Stimulated activated CD4-positive, alpha-beta T cell treated with anti-CD3 and anti-CD28 coated beads, Interleukin-15, amount 100 ng/mL, for 24 hours (primary cell): ENCODE measurements around the gene ELMOD3.
"Not testable (repeated sequence)": the region's sequence is repeated elsewhere in the genome, so short reads cannot be mapped to it uniquely, and the experiment has no call there.

Experiments used
- DNase-seq: peaks from one replicate; pipeline ENCODE4 v3.0.0-alpha.2; 2020

ELMOD3 gene

GRCh38 chr2:85429213-85429923 lies 74.8 kb downstream of the ELMOD3 start:
- no peak for DNase-seq

GRCh38 chr2:85429924-85430289 lies 75.3 kb downstream of the ELMOD3 start:
- no peak for DNase-seq

- DNase-seq: no peak
Measured at GRCh38 chr2:85430752-85431569, 76.4 kb downstream of the ELMOD3 start.

- DNase-seq: no peak
Measured at GRCh38 chr2:85431570-85432205, 77.1 kb downstream of the ELMOD3 start.

GRCh38 chr2:85433511-85434089 lies 79.0 kb downstream of the ELMOD3 start:
- DNase-seq: no peak

DNA sequence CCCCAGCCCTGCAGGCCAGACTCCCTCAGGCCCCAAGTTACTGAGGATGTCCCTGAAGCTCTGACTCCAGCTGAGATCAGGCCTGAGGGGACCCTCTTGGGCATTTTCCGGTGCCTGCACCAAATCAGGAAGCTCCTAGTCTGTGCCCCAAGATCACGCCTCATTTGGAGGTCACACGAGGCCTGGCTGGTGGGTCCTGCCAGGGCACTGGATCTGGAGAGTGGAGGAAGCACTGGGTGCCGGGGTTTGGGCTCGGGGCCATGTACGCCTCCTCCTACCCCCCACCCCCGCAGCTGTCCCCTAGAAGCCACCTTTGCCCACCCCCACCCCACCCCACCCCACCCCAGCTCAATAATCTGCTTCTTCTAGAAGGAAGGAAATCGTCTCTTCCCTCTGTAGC lies 80.1 kb downstream of the ELMOD3 start:
- no peak for DNase-seq

DNA sequence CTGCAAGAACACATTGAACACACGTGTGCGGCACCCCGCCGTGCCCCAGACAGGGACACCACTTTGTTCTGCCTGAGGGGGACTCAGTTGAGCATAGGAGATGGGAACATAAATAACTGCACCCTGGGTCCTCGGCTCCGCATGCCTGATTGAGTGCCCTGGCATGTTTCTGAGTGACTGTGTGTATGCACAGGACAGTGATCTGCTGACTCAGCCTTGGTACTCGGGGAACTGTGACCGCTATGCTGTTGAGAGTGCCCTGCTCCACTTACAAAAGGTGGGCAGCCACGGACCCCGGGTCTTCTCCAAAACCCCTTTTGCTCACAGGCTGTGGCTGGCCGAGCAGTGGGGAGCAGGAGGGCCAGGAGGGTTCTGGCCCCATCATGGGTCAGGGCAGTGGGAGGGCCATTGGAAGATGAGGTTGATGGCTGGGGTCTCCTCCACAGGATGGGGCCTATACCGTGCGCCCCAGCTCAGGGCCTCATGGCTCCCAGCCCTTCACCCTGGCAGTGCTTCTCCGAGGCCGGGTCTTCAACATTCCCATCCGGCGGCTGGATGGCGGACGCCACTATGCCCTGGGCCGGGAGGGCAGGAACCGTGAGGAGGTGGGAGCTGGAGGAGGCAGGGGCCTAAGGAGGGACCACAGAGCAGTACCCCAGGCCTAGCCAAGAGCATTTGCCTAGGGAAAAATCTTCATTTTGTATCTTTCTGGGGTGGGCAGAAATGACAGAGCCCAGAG lies 80.8 kb downstream of the ELMOD3 start:
- no peak for DNase-seq

DNA sequence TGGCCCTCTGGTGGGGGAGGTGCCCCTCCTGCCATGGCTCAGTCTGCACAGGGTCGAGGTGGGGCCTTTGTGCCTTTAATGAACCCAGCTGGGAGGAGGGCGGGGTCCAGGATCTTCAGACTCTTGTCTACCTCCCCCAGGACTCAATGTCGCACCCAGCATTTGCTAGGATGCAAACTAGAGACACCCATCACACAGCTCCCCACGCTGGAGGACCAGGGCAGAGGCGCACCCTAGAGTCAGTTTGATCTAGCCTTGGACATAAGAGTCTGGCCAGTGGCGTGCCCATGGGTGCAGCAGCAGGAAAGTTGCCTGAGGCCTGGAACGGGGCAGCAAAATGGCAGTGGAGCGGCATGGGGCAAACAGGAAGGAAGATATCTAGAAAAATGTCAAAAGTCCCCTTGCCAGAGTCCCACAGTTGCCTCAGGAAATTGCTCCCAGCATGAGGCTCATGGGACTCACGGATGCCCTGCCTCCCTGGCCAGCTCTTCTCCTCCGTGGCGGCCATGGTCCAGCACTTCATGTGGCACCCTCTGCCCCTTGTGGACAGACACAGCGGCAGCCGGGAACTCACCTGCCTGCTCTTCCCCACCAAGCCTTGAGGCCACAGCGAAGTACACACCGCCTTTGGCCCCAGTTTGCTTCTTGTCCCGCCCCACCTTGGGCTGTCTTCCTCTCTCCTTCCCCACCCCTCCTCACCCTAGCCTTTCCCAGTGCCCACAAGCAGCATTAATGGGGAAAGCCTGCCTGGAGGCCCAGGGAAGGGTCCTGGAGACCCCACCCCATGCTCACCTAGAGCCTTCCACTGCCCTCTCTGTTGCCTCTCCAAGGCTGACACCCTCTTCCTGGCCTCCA lies 81.6 kb downstream of the ELMOD3 start:
- DNase-seq: no peak

GRCh38 chr2:85436836-85437487 lies 82.4 kb downstream of the ELMOD3 start:
- DNase-seq: no peak

GRCh38 chr2:85437488-85438200 lies 83.1 kb downstream of the ELMOD3 start:
- peak; percentile 84 for DNase-seq

DNA sequence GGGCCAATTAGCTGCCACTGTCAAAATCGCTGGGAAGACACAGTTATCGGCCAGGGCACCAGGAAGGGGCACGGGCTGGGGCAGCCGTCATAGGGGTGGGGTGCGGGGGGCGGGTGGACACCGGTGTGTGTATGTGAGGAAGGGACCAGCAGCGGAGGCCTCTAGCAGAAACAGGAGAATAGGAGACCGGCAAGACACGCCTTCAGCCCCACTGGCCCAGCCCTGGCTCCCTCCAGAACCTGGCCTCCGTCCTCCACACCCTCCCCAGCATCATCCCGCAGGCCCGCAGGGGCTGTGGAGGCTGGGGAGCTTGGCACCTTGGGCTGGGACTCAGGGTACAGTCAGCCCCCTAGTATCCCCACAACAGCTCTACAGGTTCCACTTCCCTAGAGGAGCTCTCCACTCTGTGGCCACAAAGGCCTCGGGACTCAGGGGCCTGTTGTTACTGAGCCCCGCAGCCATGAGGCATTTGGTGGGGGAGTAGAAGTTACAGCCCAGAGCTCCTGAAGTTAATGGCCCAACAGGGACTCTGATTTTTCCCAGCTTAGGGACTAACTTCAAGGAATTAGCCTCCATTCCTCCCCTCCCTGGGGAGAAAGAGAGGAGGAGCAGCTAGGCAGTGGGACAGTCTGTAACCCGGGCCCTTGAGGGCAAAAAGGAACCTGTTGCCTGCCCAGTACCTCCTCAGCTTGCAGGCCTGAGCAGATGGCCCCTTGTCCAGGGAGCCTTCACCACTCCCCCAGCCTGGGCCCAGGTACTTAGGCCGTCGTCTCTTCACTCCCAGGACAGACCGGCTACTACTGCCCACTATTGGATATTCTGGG lies 83.8 kb downstream of the ELMOD3 start:
- DNase-seq: no peak

DNA sequence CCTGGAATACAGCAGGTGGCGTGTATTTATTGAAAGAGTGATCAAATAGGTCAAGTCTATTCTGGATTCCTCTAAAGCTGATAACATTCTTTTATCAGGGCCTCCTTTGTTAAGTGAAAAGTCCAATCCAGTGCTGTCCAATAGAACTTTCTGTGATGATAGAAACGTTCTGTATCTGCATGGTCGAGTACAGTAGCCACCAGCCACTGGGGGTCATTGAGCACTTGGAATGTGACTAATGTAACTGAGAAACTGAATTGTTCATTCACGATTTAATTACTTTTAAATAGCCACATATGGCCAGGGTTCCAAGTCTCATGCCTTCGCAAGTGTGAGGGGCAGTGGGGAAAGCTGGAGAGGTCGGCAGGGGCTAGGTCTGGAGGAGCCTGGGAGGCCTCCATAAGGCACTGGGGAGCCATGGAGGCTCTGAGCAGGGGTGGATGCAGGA lies 84.5 kb downstream of the ELMOD3 start:
- no peak for DNase-seq

- not testable (repeated sequence) for DNase-seq
Measured at GRCh38 chr2:85439569-85439968, 85.0 kb downstream of the ELMOD3 start.

- peak; percentile 37 for DNase-seq
Measured at GRCh38 chr2:85439986-85440385, 85.4 kb downstream of the ELMOD3 start.

GRCh38 chr2:85440729-85441128 lies 86.2 kb downstream of the ELMOD3 start:
- DNase-seq: no peak
